Right atrium auricular region (tissue), 2 donors: Measurements from ENCODE around the gene SHH. TPM values are rescaled to one million over a fixed set of nuclear protein-coding genes. Genes with fewer than 3 reads are reported as not detected.
A peak's percentile ranks its signal among the peaks of the same experiment; 100 is the strongest.

ENCODE experiments used
- DNase-seq: peaks from one replicate; pipeline ENCODE4 v3.0.0-alpha.2; 2019; ENCODE audit warnings: low spot score
- H3K27ac ChIP-seq, 2 donors: fragments of 200-600 bp; sonication (generic); 1 replicate in 1 of 2; 2 replicates in 1 of 2; pipeline ENCODE4 v1.5.1; 2016 to 2019
- H3K27me3 ChIP-seq, 2 donors: fragments of 200-600 bp; sonication (generic); one replicate each; pipeline versions ENCODE4 v1.5.1 to v1.6.0; 2017 to 2019
- H3K36me3 ChIP-seq: fragments of 200-600 bp; sonication (generic); one replicate; pipeline ENCODE4 v1.5.1; 2016
- H3K4me1 ChIP-seq, 2 donors: fragments of 200-600 bp; sonication (generic); one replicate each; pipeline versions ENCODE4 v1.5.1 to v1.6.0; 2017 to 2019
- H3K4me3 ChIP-seq, 2 donors: fragments of 200-600 bp; sonication (generic); 1 replicate in 1 of 2; 2 replicates in 1 of 2; pipeline ENCODE4 v1.5.1; 2017 to 2019; ENCODE audit warnings: mild to moderate bottlenecking in 1 of 2, moderate library complexity in 1 of 2
- H3K9me3 ChIP-seq, 2 donors: fragments of 200-600 bp; sonication (generic); one replicate each; pipeline ENCODE4 v1.5.1; 2019
- CTCF ChIP-seq, 2 donors: fragments of 200-600 bp; sonication (generic); IDR thresholded peaks; one replicate each; pipeline ENCODE4 v1.5.1; 2019; ENCODE audit warnings: antibody characterized with exemption in 2 of 2
- total RNA-seq, 2 donors: library from RNA; depleted of rRNA; stranded (reverse); fragments of >200 nt; gene quantifications; one replicate each; pipeline ENCODE4 v1.1.0, GENCODE V29; 2016

Gene SHH
- total RNA-seq, 2 donors from 2014 or later, result not detected

- Histone ChIP-seq H3K27ac (no peak overlapping the region), H3K9me3 (no peaks in the 10 kb centered on the region), H3K4me1 (peaks cover 0 to 8% of the 10 kb centered on the region in 2 donors), H3K4me3 (no peak overlapping the region), H3K36me3 (no peaks in the 10 kb centered on the region), H3K27me3 (no peaks in the 10 kb centered on the region)
- TF ChIP-seq CTCF (IDR thresholded peaks at IDR 0.05), result peak; percentile 86 to 95
- no peak for DNase-seq
These were observed 15.6 kb downstream of the SHH start for GRCh38 chr7:155796381-155797261.

- Histone ChIP-seq H3K36me3 (no peaks in the 10 kb centered on the region), H3K4me1 (peaks cover 0 to 8% of the 10 kb centered on the region in 2 donors), H3K27ac (no peak overlapping the region), H3K9me3 (no peaks in the 10 kb centered on the region), H3K27me3 (no peaks in the 10 kb centered on the region), H3K4me3 (no peak overlapping the region)
- DNase-seq, result no peak
- no peak for TF ChIP-seq CTCF (IDR thresholded peaks at IDR 0.05)
These were observed 16.3 kb downstream of the SHH start for GRCh38 chr7:155795951-155796350.

- TF ChIP-seq CTCF (IDR thresholded peaks at IDR 0.05), result no peak
- no peaks in the 10 kb centered on the region for H3K36me3 ChIP-seq
These were observed 16.9 kb downstream of the SHH start for GRCh38 chr7:155795401-155795800.

GRCh38 chr7:155794196-155794595, 18.1 kb downstream of the SHH start:
- Histone ChIP-seq H3K27me3 (no peaks in the 10 kb centered on the region), H3K4me1 (peaks cover 0 to 8% of the 10 kb centered on the region in 2 donors), H3K9me3 (no peaks in the 10 kb centered on the region), H3K27ac (no peak overlapping the region), H3K4me3 (no peak overlapping the region), H3K36me3 (no peaks in the 10 kb centered on the region)
- TF ChIP-seq CTCF (IDR thresholded peaks at IDR 0.05), result no peak
- no peak for DNase-seq

More at GRCh38 chr7:155795401-155795800, 16.9 kb downstream of the SHH start:
- H3K27ac ChIP-seq, result no peak overlapping the region
- H3K4me1 ChIP-seq, result peaks cover 0 to 8% of the 10 kb centered on the region in 2 donors
- H3K9me3 ChIP-seq, result no peaks in the 10 kb centered on the region
- H3K4me3 ChIP-seq, result no peak overlapping the region
- H3K27me3 ChIP-seq, result no peaks in the 10 kb centered on the region
- no peak for DNase-seq

- no peak for TF ChIP-seq CTCF (IDR thresholded peaks at IDR 0.05)
- Histone ChIP-seq H3K4me3 (no peak overlapping the region), H3K9me3 (no peaks in the 10 kb centered on the region), H3K4me1 (peaks cover 0 to 8% of the 10 kb centered on the region in 2 donors), H3K36me3 (no peaks in the 10 kb centered on the region), H3K27me3 (no peaks in the 10 kb centered on the region), H3K27ac (no peak overlapping the region)
- no peak for DNase-seq
These were observed 18.5 kb downstream of the SHH start for GRCh38 chr7:155793720-155794119.
